GM23338 (cell line): ENCODE measurements around the gene SUN3. TPM values are rescaled to one million over a fixed set of nuclear protein-coding genes. Genes with fewer than 3 reads are reported as not detected.
A peak's percentile ranks its signal among the peaks of the same experiment; 100 is the strongest.

Experiments
- ATAC-seq: fragments of 200-7000 bp; cut with Tn5 transposase; 3 replicates; pipeline ENCODE4 v1.9.1; 2020
- DNase-seq: peaks from one replicate; pipeline ENCODE4 v3.0.0-alpha.2; 2015; ENCODE audit warnings: low spot score
- H2AFZ ChIP-seq: fragments of 200-600 bp; sonication (generic); 2 replicates; pipeline ENCODE4 v1.8.0; 2016; ENCODE audit warnings: antibody characterized with exemption, mild to moderate bottlenecking, moderate library complexity
- H3F3A ChIP-seq: fragments of 200-600 bp; sonication (generic); replicated peaks from 2 replicates; pipeline ENCODE4 v1.8.0; 2017; ENCODE audit warnings: antibody characterized with exemption, mixed run types, low read depth
- H3K27ac ChIP-seq: fragments of 200-600 bp; sonication (generic); 2 replicates; pipeline ENCODE4 v1.6.1; 2016; ENCODE audit warnings: low read depth
- H3K27me3 ChIP-seq: fragments of 200-600 bp; sonication (generic); 2 replicates; pipeline ENCODE4 v1.8.0; 2016; ENCODE audit warnings: mild to moderate bottlenecking, mixed run types, moderate library complexity; ENCODE audit not compliant: insufficient read depth
- H3K36me3 ChIP-seq: fragments of 200-600 bp; sonication (generic); 2 replicates; pipeline ENCODE4 v1.8.0; 2016; ENCODE audit warnings: mild to moderate bottlenecking; ENCODE audit not compliant: insufficient read depth
- H3K4me1 ChIP-seq: fragments of 200-600 bp; sonication (generic); 2 replicates; pipeline ENCODE4 v1.8.0; 2016; ENCODE audit warnings: mild to moderate bottlenecking, moderate library complexity; ENCODE audit not compliant: insufficient read depth
- H3K4me2 ChIP-seq: fragments of 200-600 bp; sonication (generic); 2 replicates; pipeline ENCODE4 v1.7.1; 2017; ENCODE audit warnings: mixed run types
- H3K4me3 ChIP-seq: fragments of 200-600 bp; sonication (generic); 2 replicates; pipeline ENCODE4 v1.6.1; 2016; ENCODE audit warnings: mixed run types
- H3K79me2 ChIP-seq: fragments of 200-600 bp; sonication (generic); replicated peaks from 2 replicates; pipeline ENCODE4 v1.8.0; 2017; ENCODE audit warnings: mild to moderate bottlenecking; ENCODE audit not compliant: insufficient read depth
- H3K9me2 ChIP-seq: fragments of 200-600 bp; sonication (generic); 2 replicates; pipeline ENCODE4 v1.8.0; 2017; ENCODE audit not compliant: insufficient read depth
- H4K20me1 ChIP-seq: fragments of 200-600 bp; sonication (generic); replicated peaks from 2 replicates; pipeline ENCODE4 v1.8.0; 2017; ENCODE audit warnings: mild to moderate bottlenecking; ENCODE audit not compliant: insufficient read depth
- H3K27ac Mint-ChIP-seq: 2 replicates; pipeline ENCODE4 v1.8.0; 2020; ENCODE audit warnings: inconsistent platforms, mild to moderate bottlenecking, moderate library complexity, mixed read lengths
- H3K27me3 Mint-ChIP-seq: 3 replicates; pipeline ENCODE4 v1.8.0; 2022; ENCODE audit warnings: low read depth, mild to moderate bottlenecking, moderate library complexity, mixed read lengths, inconsistent platforms; ENCODE audit not compliant: insufficient read depth, poor library complexity
- H3K36me3 Mint-ChIP-seq: 3 replicates; pipeline ENCODE4 v1.8.0; 2021; ENCODE audit warnings: low read depth, mild to moderate bottlenecking, inconsistent platforms, moderate library complexity, mixed read lengths
- H3K4me1 Mint-ChIP-seq: 3 replicates; pipeline ENCODE4 v1.8.0; 2020; ENCODE audit warnings: mild to moderate bottlenecking, inconsistent platforms, mixed read lengths
- H3K4me3 Mint-ChIP-seq: 3 replicates; pipeline ENCODE4 v1.8.0; 2021; ENCODE audit warnings: moderate library complexity, mild to moderate bottlenecking, inconsistent platforms, mixed read lengths
- H3K9me3 Mint-ChIP-seq: 3 replicates; pipeline ENCODE4 v1.8.0; 2020; ENCODE audit warnings: moderate library complexity, mild to moderate bottlenecking, inconsistent platforms, mixed read lengths
- EZH2 ChIP-seq: fragments of 200-600 bp; sonication (generic); IDR thresholded peaks from one replicate; pipeline ENCODE4 v1.8.0; 2017; ENCODE audit warnings: antibody characterized with exemption, mild to moderate bottlenecking, low read depth; ENCODE audit not compliant: unreplicated experiment
- EZH2phosphoT487 ChIP-seq: fragments of 200-600 bp; sonication (generic); IDR thresholded peaks from one replicate; pipeline ENCODE4 v1.8.1; 2018; ENCODE audit warnings: antibody characterized with exemption; ENCODE audit not compliant: unreplicated experiment
- NANOG ChIP-seq: IDR thresholded peaks from 2 replicates; pipeline ENCODE4 v1.6.1; 2016; ENCODE audit warnings: antibody characterized with exemption, borderline replicate concordance
- STAT1 ChIP-seq: IDR thresholded peaks from one replicate; pipeline ENCODE4 v1.6.1; 2016; ENCODE audit warnings: antibody characterized with exemption; ENCODE audit not compliant: unreplicated experiment
- polyA plus RNA-seq: library from polyadenylated mRNA; unstranded; fragments of >200 nt; fragmentation: Nextera tagmentation; extraction: Ambion mirVana; gene quantifications from 2 replicates; pipeline ENCODE4 v1.2.1, GENCODE V29; 2016
- total RNA-seq: library from RNA; depleted of rRNA; stranded (reverse); fragments of >200 nt; shearing (Covaris generic); gene quantifications from 2 replicates; pipeline ENCODE4 v1.2.3, GENCODE V29; 2014
- TF ChIP-seq, protein P1 (sequence below): IDR thresholded peaks from one replicate; pipeline ENCODE4 v1.6.1; 2018; ENCODE audit warnings: antibody characterized with exemption; ENCODE audit not compliant: unreplicated experiment
- TF ChIP-seq, protein P2 (sequence below), 2 experiments: fragments of 200-600 bp in 1 of 2; sonication (generic) in 1 of 2; conservative IDR thresholded peaks; 2 replicates each; pipeline versions ENCODE4 v1.5.1 to v1.6.1; 2016 to 2017; ENCODE audit warnings: antibody characterized with exemption in 2 of 2, low read depth in 2 of 2, mild to moderate bottlenecking in 2 of 2, moderate library complexity in 1 of 2

SUN3 gene
- total and polyA plus RNA-seq, 2 experiments from 2014 or later: 0.52 TPM; not detected in 1

DNA sequence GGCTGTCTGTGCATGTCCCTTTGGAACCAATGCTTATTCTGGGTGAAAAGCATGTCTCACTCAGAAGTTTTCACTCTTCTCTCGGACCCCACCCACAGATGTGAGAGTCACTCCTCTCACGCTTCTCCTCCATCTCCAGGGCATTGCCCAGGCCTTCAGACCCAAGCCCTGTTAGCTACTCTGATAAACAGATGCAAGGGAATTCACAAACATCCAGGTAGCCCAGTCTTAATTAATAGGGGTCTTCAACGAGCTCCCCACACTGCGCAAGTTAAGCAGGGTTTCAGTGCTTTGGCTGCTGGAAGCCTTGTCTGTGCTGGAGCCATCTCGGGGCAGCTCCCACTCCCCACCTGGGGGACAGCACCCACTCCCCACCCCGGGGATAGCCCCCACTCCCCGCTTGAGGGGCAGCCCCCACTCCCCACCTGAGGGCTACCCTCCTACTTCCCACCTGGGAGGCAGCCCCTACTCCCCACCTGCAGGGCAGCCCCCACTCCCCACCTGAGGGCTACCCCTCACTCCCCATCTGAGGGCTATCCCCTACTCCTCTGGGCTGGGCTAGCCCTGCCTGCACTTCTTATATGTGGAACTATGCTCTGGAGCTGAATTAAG is 89.4 kb downstream of the SUN3 start:
- no peak for ATAC-seq
- H3K27ac Mint-ChIP-seq: no peak overlapping the region

DNA sequence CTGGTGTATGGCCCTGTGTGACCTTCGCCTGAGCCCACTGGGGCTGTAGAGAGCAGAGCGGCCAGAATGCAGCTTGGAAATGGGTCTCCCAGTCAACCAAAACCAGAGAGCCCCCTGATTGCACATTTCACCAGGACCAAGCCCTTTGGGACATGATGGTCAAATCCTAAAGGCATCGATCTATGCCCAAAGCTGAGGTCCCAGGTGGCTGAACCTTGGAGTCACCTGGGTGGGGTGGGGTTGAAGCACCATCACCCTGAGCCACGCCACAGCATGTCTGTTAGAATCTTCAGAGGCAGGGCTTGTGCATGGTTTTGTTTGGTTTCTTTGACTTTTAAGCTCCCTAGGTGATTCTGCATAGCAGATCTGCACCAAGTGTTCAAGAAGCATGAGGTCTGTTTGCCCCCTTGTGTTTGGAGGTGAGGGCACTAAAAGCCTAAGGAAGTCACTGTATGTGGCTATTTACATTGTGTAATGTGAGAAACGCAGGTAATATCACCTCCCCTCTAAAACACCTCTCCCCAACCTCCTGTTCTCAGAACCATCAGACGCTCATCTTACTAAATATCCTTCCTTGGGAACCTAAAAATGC is 90.2 kb downstream of the SUN3 start:
- H3F3A ChIP-seq: no peaks in the 10 kb centered on the region
- no peaks in the 10 kb centered on the region for H3K9me3 Mint-ChIP-seq
- no peak overlapping the region for H3K27ac ChIP-seq
- no peaks in the 10 kb centered on the region for H3K36me3 ChIP-seq
- ATAC-seq (peak; percentile 23; the same call in 2 of the 3 replicates), DNase-seq (no peak)
- H3K36me3 Mint-ChIP-seq: no peaks in the 10 kb centered on the region
- H2AFZ ChIP-seq: no peak overlapping the region
- no peaks in the 10 kb centered on the region for H3K9me2 ChIP-seq
- no peak overlapping the region for H3K4me3 ChIP-seq
- peaks cover 13% of the 10 kb centered on the region for H3K27me3 Mint-ChIP-seq
- H3K4me1 ChIP-seq: peaks cover 18% of the 10 kb centered on the region
- H4K20me1 ChIP-seq: no peaks in the 10 kb centered on the region
- no peak overlapping the region for H3K4me3 Mint-ChIP-seq
- no peak overlapping the region for H3K4me2 ChIP-seq
- no peaks in the 10 kb centered on the region for H3K27me3 ChIP-seq
- peaks cover 35% of the 10 kb centered on the region for H3K4me1 Mint-ChIP-seq
- no peak overlapping the region for H3K27ac Mint-ChIP-seq
- no peaks in the 10 kb centered on the region for H3K79me2 ChIP-seq
- no peak for TF ChIP-seq EZH2phosphoT487
- TF ChIP-seq, protein P1, sequence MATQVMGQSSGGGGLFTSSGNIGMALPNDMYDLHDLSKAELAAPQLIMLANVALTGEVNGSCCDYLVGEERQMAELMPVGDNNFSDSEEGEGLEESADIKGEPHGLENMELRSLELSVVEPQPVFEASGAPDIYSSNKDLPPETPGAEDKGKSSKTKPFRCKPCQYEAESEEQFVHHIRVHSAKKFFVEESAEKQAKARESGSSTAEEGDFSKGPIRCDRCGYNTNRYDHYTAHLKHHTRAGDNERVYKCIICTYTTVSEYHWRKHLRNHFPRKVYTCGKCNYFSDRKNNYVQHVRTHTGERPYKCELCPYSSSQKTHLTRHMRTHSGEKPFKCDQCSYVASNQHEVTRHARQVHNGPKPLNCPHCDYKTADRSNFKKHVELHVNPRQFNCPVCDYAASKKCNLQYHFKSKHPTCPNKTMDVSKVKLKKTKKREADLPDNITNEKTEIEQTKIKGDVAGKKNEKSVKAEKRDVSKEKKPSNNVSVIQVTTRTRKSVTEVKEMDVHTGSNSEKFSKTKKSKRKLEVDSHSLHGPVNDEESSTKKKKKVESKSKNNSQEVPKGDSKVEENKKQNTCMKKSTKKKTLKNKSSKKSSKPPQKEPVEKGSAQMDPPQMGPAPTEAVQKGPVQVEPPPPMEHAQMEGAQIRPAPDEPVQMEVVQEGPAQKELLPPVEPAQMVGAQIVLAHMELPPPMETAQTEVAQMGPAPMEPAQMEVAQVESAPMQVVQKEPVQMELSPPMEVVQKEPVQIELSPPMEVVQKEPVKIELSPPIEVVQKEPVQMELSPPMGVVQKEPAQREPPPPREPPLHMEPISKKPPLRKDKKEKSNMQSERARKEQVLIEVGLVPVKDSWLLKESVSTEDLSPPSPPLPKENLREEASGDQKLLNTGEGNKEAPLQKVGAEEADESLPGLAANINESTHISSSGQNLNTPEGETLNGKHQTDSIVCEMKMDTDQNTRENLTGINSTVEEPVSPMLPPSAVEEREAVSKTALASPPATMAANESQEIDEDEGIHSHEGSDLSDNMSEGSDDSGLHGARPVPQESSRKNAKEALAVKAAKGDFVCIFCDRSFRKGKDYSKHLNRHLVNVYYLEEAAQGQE: no peak
- TF ChIP-seq, protein P2, sequence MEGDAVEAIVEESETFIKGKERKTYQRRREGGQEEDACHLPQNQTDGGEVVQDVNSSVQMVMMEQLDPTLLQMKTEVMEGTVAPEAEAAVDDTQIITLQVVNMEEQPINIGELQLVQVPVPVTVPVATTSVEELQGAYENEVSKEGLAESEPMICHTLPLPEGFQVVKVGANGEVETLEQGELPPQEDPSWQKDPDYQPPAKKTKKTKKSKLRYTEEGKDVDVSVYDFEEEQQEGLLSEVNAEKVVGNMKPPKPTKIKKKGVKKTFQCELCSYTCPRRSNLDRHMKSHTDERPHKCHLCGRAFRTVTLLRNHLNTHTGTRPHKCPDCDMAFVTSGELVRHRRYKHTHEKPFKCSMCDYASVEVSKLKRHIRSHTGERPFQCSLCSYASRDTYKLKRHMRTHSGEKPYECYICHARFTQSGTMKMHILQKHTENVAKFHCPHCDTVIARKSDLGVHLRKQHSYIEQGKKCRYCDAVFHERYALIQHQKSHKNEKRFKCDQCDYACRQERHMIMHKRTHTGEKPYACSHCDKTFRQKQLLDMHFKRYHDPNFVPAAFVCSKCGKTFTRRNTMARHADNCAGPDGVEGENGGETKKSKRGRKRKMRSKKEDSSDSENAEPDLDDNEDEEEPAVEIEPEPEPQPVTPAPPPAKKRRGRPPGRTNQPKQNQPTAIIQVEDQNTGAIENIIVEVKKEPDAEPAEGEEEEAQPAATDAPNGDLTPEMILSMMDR (conservative IDR thresholded peaks at IDR 0.05; ENCODE audit: low read depth in 2 of 2): peak; percentile 17 to 54; a peak in 3 of 4 replicates

More for the DNA sequence above, 89.4 kb downstream of the SUN3 start:
- no peaks in the 10 kb centered on the region for H3K36me3 ChIP-seq
- Mint-ChIP-seq H3K36me3 (no peaks in the 10 kb centered on the region), H3K27me3 (peaks cover 14% of the 10 kb centered on the region), H3K9me3 (no peaks in the 10 kb centered on the region), H3K4me1 (peaks cover 35% of the 10 kb centered on the region), H3K4me3 (no peak overlapping the region)
- H3K4me3 ChIP-seq: no peak overlapping the region
- no peaks in the 10 kb centered on the region for H3F3A ChIP-seq
- no peak overlapping the region for H3K4me2 ChIP-seq
- DNase-seq: no peak
- H2AFZ ChIP-seq: peak overlapping the region; percentile 56; the same call in 1 of the 2 replicates
- H3K27ac ChIP-seq: no peak overlapping the region
- H3K79me2 ChIP-seq: no peaks in the 10 kb centered on the region
- H3K27me3 ChIP-seq: no peaks in the 10 kb centered on the region
- TF ChIP-seq NANOG: no peak
- TF ChIP-seq STAT1: no peak
- TF ChIP-seq EZH2: no peak
- TF ChIP-seq, protein P1: no peak
- H4K20me1 ChIP-seq: no peaks in the 10 kb centered on the region
- H3K9me2 ChIP-seq: no peaks in the 10 kb centered on the region
- peaks cover 18% of the 10 kb centered on the region for H3K4me1 ChIP-seq
